ENCODE data around the gene RELN.

Gene RELN

GRCh38 chr7:103445228-103446048 is 544.0 kb downstream of the RELN start:
- DNase-seq, result peak; percentile 35

GRCh38 chr7:103439661-103440060 is 549.8 kb downstream of the RELN start:
- no peak for DNase-seq

- no peak for DNase-seq
These were observed 551.8 kb downstream of the RELN start for GRCh38 chr7:103437623-103438022.

- DNase-seq, result no peak
These were observed 556.7 kb downstream of the RELN start for GRCh38 chr7:103432712-103433111.

GRCh38 chr7:103425177-103425576 is 564.3 kb downstream of the RELN start:
- DNase-seq, result no peak

- DNase-seq, result no peak
These were observed 565.8 kb downstream of the RELN start for GRCh38 chr7:103423467-103424179.

Data from NCI-H2029 (cell line).